Tibial nerve (tissue), 4 donors: ENCODE results near the gene UQCC3. TPM values are rescaled to one million over a fixed set of nuclear protein-coding genes. Genes with fewer than 3 reads are reported as not detected.

Experiments used
- DNase-seq, 2 donors: peaks; one replicate each; pipeline ENCODE4 v3.0.0-alpha.2; 2019; ENCODE audit warnings: low spot score in 2 of 2
- H3K27ac ChIP-seq, 4 donors: fragments of 200-600 bp; sonication (generic) in 3 of 4; one replicate each; pipeline ENCODE4 v1.5.1; 2017 to 2019; ENCODE audit warnings: mild to moderate bottlenecking in 1 of 4
- H3K27me3 ChIP-seq, 2 donors: fragments of 200-600 bp; sonication (generic) in 1 of 2; one replicate each; pipeline versions ENCODE4 v1.5.1 to v1.6.0; 2017 to 2019
- H3K36me3 ChIP-seq, 3 donors: fragments of 200-600 bp; sonication (generic); one replicate each; pipeline ENCODE4 v1.5.1; 2018 to 2019
- H3K4me1 ChIP-seq, 4 donors: fragments of 200-600 bp; sonication (generic) in 3 of 4; one replicate each; pipeline ENCODE4 v1.5.1; 2017 to 2019
- H3K4me3 ChIP-seq, 4 donors: fragments of 200-600 bp; sonication (generic) in 3 of 4; one replicate each; pipeline ENCODE4 v1.5.1; 2017 to 2019; ENCODE audit warnings: mild to moderate bottlenecking in 1 of 4, moderate library complexity in 1 of 4
- H3K9me3 ChIP-seq, 4 donors: fragments of 200-600 bp; sonication (generic) in 3 of 4; one replicate each; pipeline ENCODE4 v1.5.1; 2017 to 2019
- CTCF ChIP-seq, 5 experiments: fragments of 200-600 bp in 3 of 5; fragments of 450-650 bp in 2 of 5; sonication (generic) in 3 of 5; IDR thresholded peaks; one replicate each; pipeline ENCODE4 v1.5.1; 2016 to 2019; ENCODE audit warnings: antibody characterized with exemption in 5 of 5, mild to moderate bottlenecking in 3 of 5, moderate library complexity in 2 of 5
- EP300 ChIP-seq, 2 donors: sonication (generic); formaldehyde crosslinking; IDR thresholded peaks; one replicate each; pipeline ENCODE4 v1.6.1; 2017; ENCODE audit warnings: antibody characterized with exemption in 2 of 2, mild to moderate bottlenecking in 1 of 2
- POLR2A ChIP-seq, 2 donors: fragments of 450-650 bp; IDR thresholded peaks; one replicate each; pipeline ENCODE4 v1.6.1; 2017; ENCODE audit warnings: antibody characterized with exemption in 2 of 2, mild to moderate bottlenecking in 2 of 2, moderate library complexity in 2 of 2
- WGBS, 2 donors: methylation state at CpG; one replicate each; pipeline ENCODE4 v1.1.5; 2018; 5-methylcytosine and 5-hydroxymethylcytosine counted together
- total RNA-seq, 4 donors: library from RNA; depleted of rRNA; stranded (reverse); fragments of >200 nt; gene quantifications; one replicate each; pipeline ENCODE4 v1.1.0, GENCODE V29; 2016

The UQCC3 gene
- total RNA-seq, 4 donors from 2014 or later, result 7.6 to 22.2 (median 14.6) TPM

GRCh38 chr11:62707277-62707861 is 35.9 kb downstream of the UQCC3 start, which contains the start of the genes BSCL2 and GNG3:
Gene BSCL2 (minus strand): TSS chr11:62707424. CDS start chr11:62707195, 229 bp downstream.
Gene GNG3 (plus strand): TSS chr11:62707676. CDS start chr11:62708296, 620 bp downstream.
- Histone ChIP-seq H3K27me3 (no peaks in the 10 kb centered on the region), H3K27ac (peak within 1 kb of the TSS; percentile 71 to 95 (median 92)), H3K36me3 (peaks cover 0 to 27% (median 0%) of the 10 kb centered on the region in 3 donors), H3K4me3 (peak within 1 kb of the TSS; percentile 66 to 86 (median 78)), H3K4me1 (peaks cover 0 to 49% (median 31%) of the 10 kb centered on the region in 4 donors), H3K9me3 (no peaks in the 10 kb centered on the region)
- no peak for DNase-seq
- TF ChIP-seq POLR2A (IDR thresholded peaks at IDR 0.05), result no peak
- no peak for TF ChIP-seq EP300 (IDR thresholded peaks at IDR 0.05)
- no peak for TF ChIP-seq CTCF (IDR thresholded peaks at IDR 0.05)
- 78% methylated on average over 8 to 9 of the region's 10 CpGs for WGBS, 2 donors

DNA sequence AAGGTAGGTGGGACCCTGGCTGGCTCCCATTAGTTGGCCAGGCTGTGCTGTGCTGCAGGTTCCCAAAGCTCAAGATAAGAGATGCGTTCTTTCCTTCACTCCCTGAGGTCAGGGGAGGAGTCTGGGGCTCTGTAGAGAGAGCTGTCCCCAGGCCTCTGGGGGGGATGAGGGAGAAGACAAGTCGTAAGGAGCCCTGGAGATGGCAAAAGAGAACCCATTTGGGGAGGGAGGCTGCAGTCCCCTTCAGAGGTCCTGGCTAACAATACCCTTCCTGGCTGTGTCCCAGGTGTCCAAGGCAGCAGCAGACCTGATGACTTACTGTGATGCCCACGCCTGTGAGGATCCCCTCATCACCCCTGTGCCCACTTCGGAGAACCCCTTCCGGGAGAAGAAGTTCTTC is 36.9 kb downstream of the UQCC3 start:
- Histone ChIP-seq H3K27me3 (no peaks in the 10 kb centered on the region), H3K4me1 (peaks cover 0 to 49% (median 31%) of the 10 kb centered on the region in 4 donors), H3K9me3 (no peaks in the 10 kb centered on the region), H3K4me3 (peak overlapping the region in 2 of 4 donors; percentile 50 to 70), H3K27ac (peak overlapping the region; percentile 71 to 95 (median 92)), H3K36me3 (peaks cover 0 to 31% (median 0%) of the 10 kb centered on the region in 3 donors)
- WGBS, 2 donors, result 71 to 79% methylated on average over 5 of the region's 5 CpGs
- TF ChIP-seq EP300 (IDR thresholded peaks at IDR 0.05) (no peak), POLR2A (IDR thresholded peaks at IDR 0.05) (no peak), CTCF (IDR thresholded peaks at IDR 0.05) (no peak)
- DNase-seq, result no peak

DNA sequence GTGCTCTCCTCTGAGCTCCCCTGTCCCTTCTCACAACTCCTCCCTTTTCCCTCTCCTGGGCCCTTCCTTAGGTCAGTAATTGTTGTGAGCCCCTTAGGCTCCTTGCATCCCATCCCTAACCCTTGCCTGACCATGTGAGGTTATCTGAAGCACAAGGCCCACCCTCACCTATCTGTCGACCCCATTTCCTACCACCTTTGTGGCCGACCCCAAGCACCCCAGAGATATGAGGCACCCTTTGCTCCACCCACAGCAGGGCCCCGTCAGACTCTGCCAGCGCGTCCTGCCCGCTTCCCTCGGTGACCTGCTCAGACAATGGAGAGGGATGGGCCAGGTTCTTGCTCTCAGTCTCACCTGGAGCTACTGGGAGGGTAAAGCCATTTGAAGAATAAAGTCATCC is 37.3 kb downstream of the UQCC3 start:
- DNase-seq, result no peak
- no peak for TF ChIP-seq POLR2A (IDR thresholded peaks at IDR 0.05)
- WGBS, 2 donors, result 2 to 4% methylated on average over 7 of the region's 7 CpGs
- peaks cover 0 to 49% (median 31%) of the 10 kb centered on the region in 4 donors for H3K4me1 ChIP-seq
- H3K9me3 ChIP-seq, result no peaks in the 10 kb centered on the region
- H3K27ac ChIP-seq, result peak overlapping the region; percentile 71 to 95 (median 92)
- H3K27me3 ChIP-seq, result no peaks in the 10 kb centered on the region
- H3K4me3 ChIP-seq, result peak overlapping the region; percentile 25 to 70 (median 58)
- peaks cover 0 to 35% (median 0%) of the 10 kb centered on the region in 3 donors for H3K36me3 ChIP-seq

- H3K9me3 ChIP-seq, result no peaks in the 10 kb centered on the region
- 1 to 2% methylated on average over 38 to 47 of the region's 47 CpGs for WGBS, 2 donors
- peak; percentile 97 to 98 for DNase-seq
- peaks cover 0 to 41% (median 4%) of the 10 kb centered on the region in 3 donors for H3K36me3 ChIP-seq
- peak overlapping the region; percentile 71 to 95 (median 92) for H3K27ac ChIP-seq
- H3K4me1 ChIP-seq, result peaks cover 0 to 49% (median 31%) of the 10 kb centered on the region in 4 donors
- H3K4me3 ChIP-seq, result peak overlapping the region; percentile 25 to 70 (median 58)
- TF ChIP-seq EP300 (IDR thresholded peaks at IDR 0.05), result peak; percentile 79 to 87
- peak; percentile 33 to 70 for TF ChIP-seq POLR2A (IDR thresholded peaks at IDR 0.05)
- TF ChIP-seq CTCF (IDR thresholded peaks at IDR 0.05), result peak in 4 of 5 experiments; percentile 3 to 56 (median 18)
- no peaks in the 10 kb centered on the region for H3K27me3 ChIP-seq
These were observed 38.0 kb downstream of the UQCC3 start for GRCh38 chr11:62709247-62710000.

DNA sequence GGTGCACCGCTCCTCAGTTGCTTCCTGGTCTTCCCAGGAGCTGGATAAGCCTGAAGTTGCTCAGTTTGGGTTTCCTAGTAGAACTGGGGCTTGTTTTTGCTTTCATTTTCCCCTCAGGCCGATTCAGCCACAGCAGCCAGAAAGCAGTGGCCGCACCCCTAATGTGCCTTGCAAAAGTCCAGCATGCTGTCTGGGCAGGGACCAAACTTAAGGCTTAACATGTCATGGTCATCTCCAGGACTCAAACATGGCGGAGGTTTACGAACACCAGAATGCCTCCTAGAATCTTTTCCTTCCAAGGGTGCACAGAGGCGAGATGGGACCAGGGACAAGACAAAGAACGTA is 38.5 kb downstream of the UQCC3 start:
- Histone ChIP-seq H3K4me3 (peak overlapping the region; percentile 25 to 70 (median 58)), H3K4me1 (peaks cover 0 to 47% (median 31%) of the 10 kb centered on the region in 4 donors), H3K9me3 (no peaks in the 10 kb centered on the region), H3K27ac (peak overlapping the region; percentile 71 to 95 (median 92)), H3K27me3 (no peaks in the 10 kb centered on the region), H3K36me3 (peaks cover 0 to 47% (median 9%) of the 10 kb centered on the region in 3 donors)
- 55 to 56% methylated on average over 6 to 7 of the region's 7 CpGs for WGBS, 2 donors
- TF ChIP-seq POLR2A (IDR thresholded peaks at IDR 0.05) (no peak), CTCF (IDR thresholded peaks at IDR 0.05) (peak in 1 of 5 experiments; percentile 7), EP300 (IDR thresholded peaks at IDR 0.05) (no peak)
- DNase-seq, result no peak
